MV-4-11 (cell line): ENCODE data around the gene ALG10B.
"Not testable (repeated sequence)": the region's sequence is repeated elsewhere in the genome, so short reads cannot be mapped to it uniquely, and the experiment has no call there.

ENCODE experiments used
- DNase-seq: peaks from one replicate; lab custom pipeline; 2025; lab: John Stamatoyannopoulos, UW

The ALG10B gene, protein sequence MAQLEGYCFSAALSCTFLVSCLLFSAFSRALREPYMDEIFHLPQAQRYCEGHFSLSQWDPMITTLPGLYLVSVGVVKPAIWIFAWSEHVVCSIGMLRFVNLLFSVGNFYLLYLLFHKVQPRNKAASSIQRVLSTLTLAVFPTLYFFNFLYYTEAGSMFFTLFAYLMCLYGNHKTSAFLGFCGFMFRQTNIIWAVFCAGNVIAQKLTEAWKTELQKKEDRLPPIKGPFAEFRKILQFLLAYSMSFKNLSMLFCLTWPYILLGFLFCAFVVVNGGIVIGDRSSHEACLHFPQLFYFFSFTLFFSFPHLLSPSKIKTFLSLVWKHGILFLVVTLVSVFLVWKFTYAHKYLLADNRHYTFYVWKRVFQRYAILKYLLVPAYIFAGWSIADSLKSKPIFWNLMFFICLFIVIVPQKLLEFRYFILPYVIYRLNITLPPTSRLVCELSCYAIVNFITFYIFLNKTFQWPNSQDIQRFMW

DNA sequence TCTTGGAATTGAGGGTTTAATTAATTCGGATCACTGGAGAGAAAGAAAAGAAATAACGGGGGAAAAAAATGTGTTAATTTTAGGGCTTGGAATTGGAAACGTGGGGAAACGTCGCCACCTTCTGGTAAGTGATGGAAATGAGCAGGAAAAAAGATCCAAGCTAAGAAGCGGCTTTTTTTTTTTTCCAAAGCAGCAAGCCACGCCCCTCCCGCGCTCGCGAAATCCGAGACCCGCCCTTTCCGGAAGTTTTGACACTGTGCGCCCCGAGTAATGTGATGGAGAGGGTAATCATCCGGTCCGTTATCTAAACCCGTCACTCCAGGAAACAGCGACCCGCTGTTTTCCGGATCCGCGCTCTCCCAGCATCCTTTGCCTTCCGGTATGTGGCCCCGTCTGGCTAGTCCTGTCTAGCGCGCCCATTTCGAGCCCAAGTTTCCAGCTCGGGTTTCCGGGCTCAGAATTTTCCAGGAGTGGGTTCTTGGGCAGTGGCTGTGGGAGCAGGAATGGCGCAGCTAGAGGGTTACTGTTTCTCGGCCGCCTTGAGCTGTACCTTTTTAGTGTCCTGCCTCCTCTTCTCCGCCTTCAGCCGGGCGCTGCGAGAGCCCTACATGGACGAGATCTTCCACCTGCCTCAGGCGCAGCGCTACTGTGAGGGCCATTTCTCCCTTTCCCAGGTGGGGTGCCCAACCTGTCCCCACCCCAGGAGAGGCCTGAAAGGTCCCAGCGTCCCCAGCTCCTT is at the start of gene ALG10B:
TSS of gene ALG10B (plus strand) at position 384 of the 739 bp plus-strand sequence. CDS start at position 504, 120 bp downstream.
- peak; percentile 95 for DNase-seq

DNA sequence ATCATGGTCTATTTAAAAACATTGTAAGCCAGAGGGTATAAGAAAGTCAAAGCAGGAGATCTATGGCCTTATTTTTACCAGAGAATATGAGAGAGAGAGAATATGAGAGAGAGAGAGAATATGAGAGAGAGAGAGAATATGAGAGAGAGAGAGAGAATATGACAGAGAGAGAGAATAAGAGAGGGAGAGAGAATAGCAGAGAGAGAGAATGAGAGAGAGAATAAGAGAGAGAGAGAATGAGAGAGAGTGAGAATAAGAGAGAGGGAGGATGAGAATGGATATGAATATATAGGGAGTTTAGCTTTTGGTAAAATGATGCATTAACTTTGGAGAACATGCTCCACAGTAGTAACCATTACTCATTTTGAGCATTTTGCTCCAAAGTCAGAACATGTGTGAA is 48.0 kb upstream of the ALG10B start:
- DNase-seq, result no peak

DNA sequence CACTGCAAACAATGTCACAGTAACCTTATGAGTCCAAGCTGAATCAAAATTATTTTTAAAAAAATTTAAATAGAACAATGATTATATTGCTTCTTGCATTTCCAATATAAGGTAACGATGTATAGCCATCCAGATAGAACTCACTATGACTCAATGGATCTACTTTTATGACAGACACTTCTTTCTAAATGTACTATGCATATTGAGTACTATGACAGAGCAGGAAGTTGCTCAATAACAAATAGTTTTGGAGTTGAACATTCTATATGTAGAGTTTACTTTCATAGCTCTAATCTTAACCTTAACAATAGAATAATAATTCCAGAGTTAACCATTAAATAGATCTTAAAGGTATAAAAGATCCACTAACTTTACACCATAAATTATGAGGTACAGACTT is 46.7 kb upstream of the ALG10B start:
- no peak for DNase-seq

DNA sequence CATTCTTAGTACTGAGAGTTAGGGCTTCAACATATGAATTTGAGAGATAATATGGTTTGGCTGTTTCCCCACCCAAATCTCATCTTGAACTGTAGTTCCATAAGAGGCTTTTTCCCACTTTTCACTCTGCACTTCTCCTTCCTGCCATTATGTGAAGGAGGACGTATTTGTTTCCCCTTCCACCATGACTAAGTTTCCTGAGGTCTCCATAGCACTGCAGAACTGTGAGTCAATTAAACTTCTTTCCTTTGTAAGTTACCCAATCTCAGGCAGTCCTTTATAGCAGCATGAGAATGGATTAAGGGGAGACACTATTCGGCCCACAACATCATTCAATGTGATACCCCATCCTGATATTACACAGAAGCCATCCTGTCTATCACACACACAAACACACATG is 36.8 kb upstream of the ALG10B start:
- DNase-seq, result no peak

DNA sequence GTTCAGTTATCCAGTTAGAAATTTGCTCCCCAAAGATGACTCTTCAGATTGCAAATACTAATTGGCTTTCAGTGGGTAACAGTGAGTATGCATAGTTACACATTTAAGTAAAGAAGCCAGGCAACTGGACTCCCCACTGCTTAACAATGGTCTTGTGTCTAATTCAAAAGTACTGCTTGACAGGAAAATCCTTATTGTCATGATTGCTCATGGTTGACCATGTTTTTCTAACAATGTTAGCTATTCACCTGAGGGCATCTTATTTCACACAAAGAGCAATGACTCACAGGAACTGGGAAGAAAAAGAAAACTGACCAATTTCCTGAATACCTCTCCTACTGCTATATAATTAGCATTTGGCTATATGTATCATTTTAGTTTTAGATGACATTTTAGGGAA is 33.7 kb upstream of the ALG10B start:
- no peak for DNase-seq

DNA sequence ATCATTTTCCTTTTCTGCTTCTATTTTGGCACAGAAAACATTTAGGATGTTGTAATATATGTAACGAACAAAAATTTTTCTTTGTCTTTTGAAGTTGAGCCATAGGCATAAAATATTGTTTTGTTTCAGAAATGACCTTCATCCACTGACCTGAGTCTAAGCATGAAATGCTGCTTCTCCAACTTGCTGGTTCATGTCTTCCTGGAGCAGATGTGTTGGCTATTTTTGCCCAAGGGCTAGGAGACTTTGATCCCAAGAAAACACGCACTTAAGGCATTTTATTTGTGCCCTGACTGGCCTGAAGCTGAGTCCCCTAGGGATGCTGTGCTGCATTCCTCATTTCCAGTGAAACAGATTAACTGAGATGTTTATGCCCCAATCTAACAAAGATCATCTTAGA is 27.2 kb upstream of the ALG10B start:
- no peak for DNase-seq

DNA sequence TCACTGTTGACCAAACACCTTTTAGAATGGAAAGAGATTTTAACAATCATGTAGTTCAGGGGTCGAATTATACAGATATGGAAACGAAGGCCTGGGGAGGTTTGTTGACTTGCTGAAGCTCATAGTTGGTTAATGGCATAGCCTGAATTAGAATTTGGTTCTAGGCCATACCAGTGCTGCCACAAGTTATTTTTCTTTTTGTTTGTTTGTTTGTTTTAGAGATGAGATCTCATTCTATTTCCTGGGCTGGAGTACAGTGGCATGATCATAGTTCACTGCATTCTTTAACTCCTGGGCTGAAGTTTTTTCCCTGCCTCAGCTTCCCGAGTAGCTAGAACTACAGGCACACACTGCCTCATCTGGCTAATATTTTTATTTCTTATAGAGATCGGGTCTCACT is 25.4 kb upstream of the ALG10B start:
- no peak for DNase-seq

DNA sequence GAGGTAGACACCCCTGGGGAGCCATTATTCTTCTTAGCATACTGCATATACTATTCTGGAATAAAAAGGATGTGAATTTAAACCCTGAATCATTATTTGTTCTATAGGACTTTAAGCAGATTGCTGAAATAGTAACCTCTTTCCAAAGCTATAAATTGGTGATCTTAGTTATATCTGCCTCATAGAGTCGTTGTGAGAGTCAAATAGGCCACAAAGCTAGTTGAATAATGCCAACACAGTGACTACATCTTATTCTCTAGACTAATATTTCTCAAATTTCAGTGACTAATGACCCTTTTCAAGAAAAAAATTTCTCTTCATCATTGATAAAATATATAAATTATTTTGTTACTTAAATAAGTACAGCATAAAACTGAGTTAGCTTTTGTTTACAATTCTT is 13.6 kb upstream of the ALG10B start:
- not testable (repeated sequence) for DNase-seq

DNA sequence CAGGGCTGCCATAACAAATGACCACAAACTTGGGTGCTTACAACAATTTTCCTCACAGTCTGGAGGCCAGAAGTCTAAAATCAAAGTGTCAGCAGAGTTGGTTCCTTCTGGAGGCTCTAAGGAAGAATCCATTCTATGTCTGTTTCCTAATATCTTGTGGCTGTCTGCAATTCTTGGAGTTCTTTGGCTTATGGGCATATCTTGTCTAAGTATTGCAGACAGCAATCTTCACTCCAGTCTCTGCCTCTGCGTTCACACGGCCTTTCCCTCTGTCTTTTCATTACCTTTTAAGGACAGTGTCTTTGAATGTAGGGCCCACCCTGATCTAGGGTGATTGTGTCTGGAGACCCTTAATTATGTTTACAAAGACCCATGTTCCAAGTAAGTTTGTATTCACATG is 5.4 kb downstream of the ALG10B start:
- not testable (repeated sequence) for DNase-seq

DNA sequence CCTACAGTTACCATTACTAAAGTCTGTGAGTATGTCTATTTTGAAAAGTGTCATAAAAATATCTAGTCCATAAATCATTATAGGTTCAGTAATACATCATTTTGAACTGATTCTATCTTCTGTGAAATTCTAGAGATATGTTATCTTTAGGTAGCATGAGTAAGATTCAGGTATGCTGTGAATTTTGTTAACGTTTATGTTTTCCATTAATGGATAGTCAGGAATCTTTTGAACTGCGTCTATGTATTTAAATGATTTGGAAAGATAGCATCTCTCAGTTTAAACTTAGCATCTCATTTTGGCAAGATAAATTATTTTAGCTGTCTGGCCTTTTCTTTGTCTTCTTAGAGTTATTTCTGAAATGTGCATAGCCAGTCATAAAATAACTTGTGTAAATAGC is 8.3 kb downstream of the ALG10B start:
- DNase-seq, result no peak

DNA sequence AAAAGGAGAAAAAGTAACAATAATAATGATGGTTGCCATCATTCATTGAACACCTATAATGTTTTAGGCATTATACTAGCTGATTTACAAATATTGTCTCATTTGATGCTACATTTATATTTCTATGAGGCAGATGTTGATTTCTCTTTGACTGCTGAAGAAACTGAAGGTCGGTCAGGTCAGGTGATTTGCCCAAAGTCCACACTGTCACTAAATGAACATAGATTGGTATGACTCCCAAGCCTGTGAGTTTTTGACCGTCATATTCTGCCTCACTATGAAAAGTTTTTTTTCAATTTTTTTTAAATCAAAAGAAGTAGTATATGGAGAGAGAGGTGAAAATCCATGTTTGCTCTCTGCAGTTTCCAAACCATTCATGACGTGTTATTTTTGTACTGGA is 10.8 kb downstream of the ALG10B start:
- no peak for DNase-seq

DNA sequence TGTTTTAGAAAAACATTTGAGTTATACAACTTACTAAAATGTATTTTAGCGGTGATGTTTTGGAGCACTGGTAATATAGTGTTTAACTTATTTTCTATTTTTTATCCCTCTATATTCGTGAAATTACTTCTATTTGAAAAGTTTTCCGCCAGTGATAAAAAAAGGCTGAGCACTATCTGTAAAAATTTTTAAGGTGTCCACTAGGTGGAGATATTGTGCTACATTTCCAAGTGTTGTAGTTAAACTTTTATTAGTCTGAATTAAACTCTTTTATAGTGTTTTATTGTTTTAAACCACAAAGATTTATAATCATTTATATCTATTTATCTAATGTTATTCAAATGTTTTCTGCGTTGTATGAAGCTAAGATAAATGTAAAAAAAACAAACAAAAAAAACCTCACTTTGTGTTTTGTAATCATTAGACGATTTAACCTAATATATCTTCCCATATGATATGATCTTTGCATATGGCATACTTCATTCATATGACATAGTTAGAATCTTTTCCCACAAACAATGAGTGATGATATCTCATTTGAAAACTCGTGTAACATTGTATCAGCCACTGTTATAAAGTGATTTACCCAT is 11.8 kb downstream of the ALG10B start:
- DNase-seq, result peak; percentile 40

DNA sequence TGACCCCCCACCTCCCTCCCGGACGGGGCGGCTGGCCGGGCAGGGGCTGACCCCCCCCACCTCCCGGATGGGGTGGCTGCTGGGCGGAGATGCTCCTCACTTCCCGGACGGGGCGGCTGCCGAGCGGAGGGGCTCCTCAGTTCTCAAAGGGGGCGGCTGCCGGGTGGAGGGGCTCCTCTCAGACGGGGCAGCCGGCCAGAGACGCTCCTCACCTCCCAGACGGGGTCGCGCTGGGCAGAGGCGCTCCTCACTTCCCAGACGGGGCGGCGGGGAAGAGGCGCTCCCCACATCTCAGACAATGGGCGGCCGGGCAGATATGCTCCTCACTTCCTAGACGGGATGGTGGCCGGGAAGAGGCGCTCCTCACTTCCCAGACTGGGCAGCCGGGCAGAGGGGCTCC is 13.8 kb downstream of the ALG10B start:
- not testable (repeated sequence) for DNase-seq

DNA sequence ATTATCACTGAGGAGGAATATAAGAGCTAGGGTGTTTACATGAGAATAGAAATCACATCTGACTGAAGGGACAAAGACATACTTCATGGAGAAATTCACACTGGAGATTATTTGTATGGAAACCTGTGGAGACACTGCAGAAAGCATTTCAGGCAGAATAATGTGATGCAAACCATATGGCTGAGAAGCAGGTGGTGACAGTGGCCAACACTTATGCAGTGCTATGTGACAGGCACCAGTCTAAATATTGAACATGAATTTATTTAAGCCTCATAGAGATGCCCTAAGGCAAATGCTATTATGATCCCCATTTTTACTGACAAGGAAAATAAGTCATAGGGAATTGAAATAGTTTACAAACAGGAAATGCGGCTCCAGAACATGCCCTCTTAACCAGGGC is 16.2 kb downstream of the ALG10B start:
- DNase-seq, result no peak

DNA sequence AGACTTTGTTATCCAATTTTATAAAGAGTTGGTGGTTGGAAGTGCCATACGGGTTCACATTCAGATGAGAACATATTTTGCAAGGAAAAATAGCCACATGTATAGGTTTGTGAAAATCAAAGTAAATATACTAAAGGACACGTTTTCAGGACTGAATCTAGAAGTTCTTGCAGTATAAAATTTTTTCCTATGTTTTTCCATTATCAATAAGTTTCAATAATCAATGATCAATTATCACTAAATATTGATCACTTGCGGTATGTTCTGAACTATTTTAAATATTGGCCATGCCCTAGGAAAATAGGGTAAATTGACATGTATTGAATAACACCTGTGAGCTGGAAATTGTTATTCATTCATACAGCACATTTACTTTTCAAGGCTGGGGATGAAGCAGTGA is 25.9 kb downstream of the ALG10B start:
- DNase-seq, result no peak

DNA sequence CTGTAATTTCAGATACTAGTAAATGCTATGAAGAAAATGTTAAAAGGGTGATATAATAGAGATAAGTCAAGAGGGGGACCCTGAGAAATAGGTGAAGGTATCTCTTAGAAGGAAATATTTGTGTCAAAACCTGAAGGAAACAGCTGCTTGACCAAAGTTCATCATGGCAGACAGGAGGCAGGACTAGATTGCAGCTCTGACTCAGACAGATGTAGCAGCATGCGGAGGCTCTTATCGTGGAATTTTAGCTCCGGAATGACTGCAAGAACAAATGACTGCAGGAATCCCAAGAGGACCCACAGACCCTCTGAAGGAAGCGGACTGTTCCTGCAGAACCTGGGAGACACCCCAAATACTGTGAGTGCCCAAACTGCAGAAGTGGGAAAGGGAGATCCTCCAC is 26.7 kb downstream of the ALG10B start:
- DNase-seq, result not testable (repeated sequence)

DNA sequence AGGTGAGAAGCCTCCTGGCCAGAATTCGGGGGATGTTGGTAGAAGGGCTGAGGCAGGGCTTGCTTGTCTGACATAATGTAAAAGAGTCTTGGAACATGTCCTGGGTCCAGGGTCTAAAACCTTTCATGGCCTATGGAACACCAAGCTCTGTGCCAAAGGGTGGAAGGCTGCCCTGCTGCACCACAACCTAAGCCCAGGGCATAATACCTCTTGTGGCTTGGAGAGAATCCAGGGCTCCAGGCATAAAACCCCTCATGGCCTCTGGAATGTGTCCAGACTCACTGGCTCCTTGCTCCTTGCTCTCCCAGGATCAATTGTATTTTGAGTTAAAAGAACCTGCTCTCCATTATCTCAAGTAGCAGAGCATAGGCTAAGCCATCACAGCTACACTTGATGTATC is 27.3 kb downstream of the ALG10B start:
- not testable (repeated sequence) for DNase-seq

DNA sequence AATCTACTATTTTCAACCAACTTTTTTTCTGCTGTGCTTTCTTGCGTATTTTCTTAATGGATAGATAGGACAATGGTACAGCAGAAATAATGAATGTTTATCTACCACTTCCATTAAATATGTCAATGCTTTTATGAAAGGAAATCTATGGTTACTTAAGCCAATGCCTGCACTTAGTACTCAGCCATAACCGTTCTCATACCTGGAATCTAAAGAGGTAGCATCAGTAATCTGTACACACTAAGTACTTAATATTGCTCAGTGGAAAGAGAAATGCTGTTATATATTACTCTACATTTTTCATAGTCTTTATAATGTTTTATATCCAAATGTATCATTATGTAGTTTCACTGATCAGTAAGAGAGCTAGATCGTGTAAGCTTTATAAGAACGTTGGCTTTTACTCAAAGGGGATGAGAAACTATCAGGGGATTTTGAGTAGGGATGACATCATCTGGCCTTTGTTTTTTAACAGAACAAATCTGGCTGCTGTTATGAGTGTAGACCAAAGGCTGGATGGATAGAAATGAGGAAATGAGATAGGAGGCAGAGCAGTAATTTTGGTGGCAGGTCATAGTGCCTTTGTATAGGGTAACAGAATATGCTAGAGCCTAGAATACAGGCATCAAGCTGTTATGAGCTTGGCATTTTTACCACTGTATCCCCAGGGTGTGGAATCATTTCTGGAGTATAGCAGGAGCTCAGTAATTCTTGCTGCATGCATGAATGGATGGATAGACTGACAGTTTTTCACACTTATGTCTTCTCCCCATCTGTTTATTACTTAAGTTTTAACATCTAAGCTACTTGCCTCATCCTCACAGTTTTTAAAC is 34.0 kb downstream of the ALG10B start:
- peak; percentile 88 for DNase-seq

DNA sequence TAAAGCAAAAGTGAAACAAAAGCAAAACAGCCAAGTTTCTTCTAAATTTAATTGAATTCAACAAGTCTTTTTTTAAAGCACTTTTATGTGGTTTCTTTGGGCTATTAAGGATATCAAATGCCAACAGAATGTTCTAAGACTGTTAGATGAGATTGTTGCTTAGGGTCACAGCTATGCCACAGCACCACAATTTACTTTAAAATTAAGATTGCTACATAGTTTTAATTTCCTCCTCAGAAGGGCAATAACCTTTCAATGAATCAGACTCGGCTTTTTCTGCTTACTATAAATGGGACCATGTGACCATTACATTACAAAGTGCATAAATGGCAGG is 34.6 kb downstream of the ALG10B start:
- not testable (repeated sequence) for DNase-seq

DNA sequence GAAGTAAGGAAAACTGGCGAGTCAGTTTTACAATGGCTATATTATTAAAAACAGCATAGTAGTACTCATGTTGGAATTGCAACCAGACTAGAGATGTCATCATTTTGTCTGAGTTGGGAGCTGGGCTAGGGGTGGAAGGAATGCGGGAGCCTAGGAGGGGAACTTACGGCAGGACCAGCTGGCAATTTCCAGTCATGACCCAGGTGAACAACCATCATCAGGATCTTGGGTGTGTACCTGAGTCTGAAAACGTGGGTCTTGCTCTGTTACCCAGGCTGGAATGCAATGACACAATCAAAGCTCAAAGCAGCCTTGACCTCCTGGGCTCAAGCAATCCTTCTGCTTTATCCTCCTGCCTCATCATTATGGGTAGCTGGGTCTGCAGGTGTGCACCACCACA is 50.9 kb downstream of the ALG10B start:
- no peak for DNase-seq

DNA sequence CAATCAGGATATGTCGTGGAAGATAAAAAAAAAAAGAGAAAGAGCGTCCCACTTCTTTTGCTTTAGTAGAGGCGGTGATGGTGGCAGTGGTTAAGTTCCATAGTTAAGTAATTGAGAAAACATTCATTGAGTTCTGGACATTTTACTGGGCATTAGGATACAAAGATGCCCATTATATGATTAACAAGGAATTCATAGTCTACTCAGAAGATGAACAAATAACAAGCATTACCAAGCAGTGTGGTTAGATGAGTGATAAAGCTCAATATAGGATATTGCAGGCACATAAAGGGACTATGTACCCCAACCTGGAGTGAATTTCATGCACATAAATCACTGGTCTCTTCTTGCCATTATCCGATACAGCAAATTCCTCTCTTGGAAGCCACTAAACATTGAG is 53.7 kb downstream of the ALG10B start:
- no peak for DNase-seq

DNA sequence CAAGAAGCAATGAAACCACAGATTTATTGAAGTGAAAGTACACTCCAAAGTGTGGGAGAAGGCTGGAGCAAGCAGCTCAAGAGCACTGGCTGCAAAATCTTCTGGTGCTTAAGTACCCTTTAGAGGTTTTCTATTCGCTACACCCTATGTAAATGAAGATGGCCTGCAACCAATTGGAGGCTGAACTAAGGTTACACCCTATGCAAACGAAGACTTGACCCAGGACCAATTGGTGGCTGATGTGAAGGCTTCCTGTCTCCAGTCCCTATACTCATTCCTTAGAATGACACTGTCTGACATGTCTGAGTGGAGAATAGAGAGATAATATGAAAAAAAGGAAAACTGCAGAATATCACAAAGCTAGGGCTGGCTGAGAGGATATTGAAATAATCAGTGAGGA is 57.2 kb downstream of the ALG10B start:
- peak; percentile 46 for DNase-seq
